Stomach smooth muscle (tissue), 2 donors: ENCODE data around the gene UMAD1.
"Not testable (repeated sequence)": the region's sequence is repeated elsewhere in the genome, so short reads cannot be mapped to it uniquely, and the experiment has no call there.

Experiments
- H3K27ac ChIP-seq: one replicate; pipeline ENCODE4 v1.7.0; 2013; ENCODE audit warnings: mild to moderate bottlenecking, low read length, inconsistent platforms
- H3K27me3 ChIP-seq, 2 donors: one replicate each; pipeline ENCODE4 v1.7.0; 2013; ENCODE audit warnings: low read length in 2 of 2; ENCODE audit not compliant: insufficient read depth in 2 of 2, control insufficient read depth in 1 of 2
- H3K36me3 ChIP-seq, 2 donors: one replicate each; pipeline ENCODE4 v1.7.0; 2013; ENCODE audit warnings: low read length in 2 of 2; ENCODE audit not compliant: control insufficient read depth in 2 of 2, insufficient read depth in 2 of 2
- H3K4me1 ChIP-seq: one replicate; pipeline ENCODE4 v1.7.0; 2013; ENCODE audit warnings: low read length; ENCODE audit not compliant: control insufficient read depth, insufficient read depth
- H3K4me3 ChIP-seq, 2 donors: one replicate each; pipeline ENCODE4 v1.7.0; 2013; ENCODE audit warnings: low read length in 2 of 2
- H3K9ac ChIP-seq, 2 donors: one replicate each; pipeline ENCODE4 v1.7.0; 2013; ENCODE audit warnings: low read length in 2 of 2, mild to moderate bottlenecking in 1 of 2
- H3K9me3 ChIP-seq, 2 donors: one replicate each; pipeline ENCODE4 v1.7.0; 2013; ENCODE audit warnings: low read length in 2 of 2; ENCODE audit not compliant: control insufficient read depth in 2 of 2
- donor health status: healthy.
- donor health status: Pancreatic carcinoma.

The UMAD1 gene

DNA sequence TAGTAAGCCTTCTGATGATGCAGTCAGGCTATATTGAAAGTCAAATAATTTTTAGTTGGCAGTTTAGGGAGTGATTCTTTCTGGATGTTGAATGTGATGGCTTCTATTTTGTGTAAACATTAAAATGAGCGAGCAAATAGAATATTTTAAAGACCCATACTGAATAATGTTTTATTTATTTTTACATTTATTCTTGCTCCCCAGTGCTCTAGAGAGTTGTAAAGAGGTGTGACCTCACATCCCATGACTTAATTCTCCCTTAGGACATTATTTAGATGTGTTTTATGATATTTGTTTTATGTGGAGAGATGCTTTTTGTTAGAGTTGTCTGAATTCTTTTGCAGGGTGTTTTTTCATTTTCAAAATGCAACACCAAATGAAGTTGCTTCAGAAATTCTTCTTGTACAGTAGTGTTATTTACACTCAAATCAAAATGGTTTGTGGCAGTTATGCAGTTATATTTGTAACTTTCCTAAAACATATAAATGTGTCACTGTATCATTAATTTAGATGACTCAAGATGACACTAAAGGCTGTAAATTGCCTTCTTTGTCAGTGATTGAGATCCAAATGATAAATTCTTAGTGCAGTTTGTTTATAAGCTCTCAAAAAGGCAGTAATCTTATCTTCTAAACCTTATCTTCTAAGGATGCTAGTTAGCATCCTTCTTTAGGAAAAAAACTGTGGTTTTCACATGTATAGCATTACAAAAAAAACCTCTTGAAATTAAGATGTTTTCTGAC, 12.4 kb downstream of the UMAD1 start:
- H3K27ac ChIP-seq: no peak overlapping the region
- H3K36me3 ChIP-seq: no peaks in the 10 kb centered on the region
- H3K9me3 ChIP-seq: no peaks in the 10 kb centered on the region
- H3K4me1 ChIP-seq: no peaks in the 10 kb centered on the region
- H3K4me3 ChIP-seq: no peak overlapping the region
- no peaks in the 10 kb centered on the region for H3K27me3 ChIP-seq
- H3K9ac ChIP-seq: no peak overlapping the region

DNA sequence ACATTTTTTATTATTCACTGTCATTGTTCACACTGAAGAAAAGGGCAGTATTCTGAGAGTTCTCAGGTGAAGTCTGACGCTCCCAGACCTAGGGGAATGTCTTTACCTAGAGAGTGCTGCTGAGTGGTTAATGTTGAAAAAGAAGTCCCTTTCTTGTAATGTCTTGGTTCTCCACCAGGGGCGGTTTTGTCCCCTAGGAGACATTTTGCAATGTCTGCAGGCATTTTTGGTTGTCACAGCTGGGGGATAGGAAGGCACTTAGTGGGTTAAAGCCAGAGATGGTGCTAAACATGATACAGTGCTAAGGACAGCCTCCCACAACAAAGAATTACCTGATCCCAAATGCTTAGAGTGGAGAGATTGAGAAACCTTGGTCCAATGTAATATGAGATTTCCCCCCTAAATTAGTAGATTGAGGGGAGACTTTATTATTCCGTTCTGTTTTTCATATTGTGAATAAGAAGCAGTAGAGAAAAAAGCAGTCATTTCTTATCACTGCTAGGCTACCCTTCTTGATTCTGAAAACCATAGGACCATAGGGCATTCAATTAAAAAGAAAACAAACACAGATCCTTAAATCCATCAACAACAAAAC, 13.1 kb downstream of the UMAD1 start:
- no peaks in the 10 kb centered on the region for H3K27me3 ChIP-seq
- H3K27ac ChIP-seq: no peak overlapping the region
- H3K36me3 ChIP-seq: no peaks in the 10 kb centered on the region
- no peak overlapping the region for H3K9ac ChIP-seq
- no peaks in the 10 kb centered on the region for H3K4me1 ChIP-seq
- H3K9me3 ChIP-seq: no peaks in the 10 kb centered on the region
- H3K4me3 ChIP-seq: no peak overlapping the region

DNA sequence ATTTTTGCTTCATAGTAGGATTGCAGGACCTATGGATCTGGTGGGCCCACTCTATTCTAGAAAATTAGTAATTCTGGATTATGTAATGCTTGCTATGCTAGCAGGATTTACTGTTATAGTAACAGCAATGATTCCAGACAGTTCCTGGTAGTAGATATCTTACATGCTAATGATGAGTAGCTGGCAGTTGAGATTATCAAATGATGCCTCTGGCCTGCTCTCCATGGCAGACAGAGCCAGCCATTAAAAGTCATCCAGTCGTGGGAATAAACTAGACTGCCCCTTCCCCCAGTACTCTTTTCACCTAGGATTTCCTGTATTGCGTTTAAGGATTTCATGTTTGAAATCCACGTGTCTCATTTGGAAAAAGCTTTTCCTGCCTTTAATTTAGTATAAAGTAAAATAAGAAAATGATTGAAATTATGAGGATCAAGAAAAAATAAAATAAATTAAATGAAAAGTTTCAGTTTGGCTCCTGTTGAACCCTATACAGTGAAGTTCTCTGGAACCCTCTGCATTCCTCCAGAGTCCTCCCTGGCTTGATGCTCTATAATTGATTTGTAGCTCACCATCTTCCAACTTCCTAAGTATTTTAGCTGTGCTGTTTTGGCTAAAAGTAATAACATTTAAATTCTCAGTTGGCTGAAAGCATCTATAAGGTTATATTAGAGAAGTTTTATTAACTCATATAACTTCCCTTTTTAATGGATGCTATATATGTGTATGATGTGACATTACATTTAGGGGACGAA, 14.6 kb downstream of the UMAD1 start:
- Histone ChIP-seq H3K27me3 (no peaks in the 10 kb centered on the region), H3K9ac (no peak overlapping the region), H3K4me3 (no peak overlapping the region), H3K36me3 (no peaks in the 10 kb centered on the region), H3K9me3 (no peaks in the 10 kb centered on the region), H3K4me1 (no peaks in the 10 kb centered on the region), H3K27ac (no peak overlapping the region)

DNA sequence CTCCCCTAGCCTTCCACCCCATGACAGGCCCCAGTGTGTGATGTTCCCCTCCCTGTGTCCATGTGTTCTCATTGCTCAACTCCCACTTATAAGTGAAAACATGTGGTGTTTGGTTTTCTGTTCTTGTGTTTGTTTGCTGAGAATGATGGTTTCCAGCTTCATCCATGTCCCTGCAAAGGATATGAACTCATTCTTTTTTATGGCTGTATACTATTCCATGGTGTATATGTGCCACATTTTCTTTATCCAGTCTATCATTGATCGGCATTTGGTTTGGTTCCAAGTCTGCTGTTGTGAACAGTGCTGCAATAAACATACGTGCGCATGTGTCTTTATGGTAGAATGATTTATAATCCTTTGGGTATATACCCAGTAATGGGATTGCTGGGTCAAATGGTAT, 15.9 kb downstream of the UMAD1 start:
- not testable (repeated sequence) for H3K36me3 ChIP-seq, H3K4me1 ChIP-seq, H3K4me3 ChIP-seq, H3K27me3 ChIP-seq, H3K9me3 ChIP-seq, H3K9ac ChIP-seq, H3K27ac ChIP-seq

DNA sequence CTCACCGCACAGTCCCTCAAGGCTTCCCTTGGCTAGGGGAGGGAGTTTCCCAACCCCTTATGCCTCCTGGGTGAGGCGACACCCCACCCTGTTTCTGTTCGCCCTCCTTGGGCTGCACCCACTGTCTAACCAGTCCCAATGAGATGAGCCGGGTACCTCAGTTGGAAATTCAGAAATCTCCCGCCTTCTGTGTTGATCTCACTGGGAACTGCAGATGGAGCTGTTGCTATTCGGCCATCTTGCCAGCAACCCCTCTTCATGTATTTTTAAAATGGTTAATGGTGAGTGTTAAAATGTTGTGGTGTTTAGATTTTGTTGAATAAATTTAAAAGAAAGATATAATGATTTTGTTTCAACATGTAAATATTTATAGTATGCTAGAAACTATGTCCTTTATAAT, 22.0 kb downstream of the UMAD1 start:
- no peaks in the 10 kb centered on the region for H3K9me3 ChIP-seq
- no peak overlapping the region for H3K4me3 ChIP-seq
- no peak overlapping the region for H3K9ac ChIP-seq
- H3K27me3 ChIP-seq: no peaks in the 10 kb centered on the region
- H3K4me1 ChIP-seq: peaks cover 3% of the 10 kb centered on the region
- no peaks in the 10 kb centered on the region for H3K36me3 ChIP-seq
- no peak overlapping the region for H3K27ac ChIP-seq

DNA sequence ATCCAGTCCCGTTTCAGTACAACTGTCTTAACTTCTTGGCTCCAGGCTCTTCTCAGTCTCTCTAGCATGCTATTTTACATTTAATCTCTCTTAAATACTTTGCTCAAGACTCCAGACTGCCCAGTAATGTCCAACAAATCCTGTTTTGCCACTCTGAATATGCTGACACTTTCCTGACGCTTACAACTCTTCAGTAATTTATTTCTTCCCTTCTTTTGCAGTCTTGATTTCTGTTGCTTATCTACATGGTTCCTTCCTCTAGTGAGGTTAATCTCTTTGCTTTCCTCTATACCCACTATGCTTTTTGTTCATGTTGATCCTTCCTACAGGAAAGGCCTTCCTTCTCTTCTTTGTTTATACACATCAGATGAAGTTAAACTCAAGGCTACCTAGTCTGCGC, 23.7 kb downstream of the UMAD1 start:
- no peak overlapping the region for H3K27ac ChIP-seq
- H3K9me3 ChIP-seq: no peaks in the 10 kb centered on the region
- no peaks in the 10 kb centered on the region for H3K36me3 ChIP-seq
- H3K4me1 ChIP-seq: peaks cover 3% of the 10 kb centered on the region
- no peak overlapping the region for H3K4me3 ChIP-seq
- no peaks in the 10 kb centered on the region for H3K27me3 ChIP-seq
- H3K9ac ChIP-seq: no peak overlapping the region

DNA sequence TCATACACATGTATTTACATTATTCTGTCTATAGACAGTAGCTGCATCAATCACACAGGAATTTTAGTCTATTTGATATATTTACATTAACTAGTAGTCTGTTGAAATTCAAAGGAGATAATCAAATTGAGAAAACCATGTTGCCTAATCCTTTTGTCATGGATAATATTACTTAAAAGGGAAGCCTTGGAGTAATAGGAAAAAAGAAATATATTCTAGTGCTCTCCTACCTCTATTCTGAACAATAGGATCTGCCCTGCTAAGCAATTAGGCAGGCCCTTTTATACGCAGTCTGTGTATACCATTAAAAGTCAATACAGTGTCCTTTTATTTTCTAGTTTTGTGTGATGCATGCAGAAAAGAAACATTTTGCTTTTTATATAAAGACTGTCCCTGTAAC, 24.5 kb downstream of the UMAD1 start:
- Histone ChIP-seq H3K27me3 (no peaks in the 10 kb centered on the region), H3K4me1 (peaks cover 3% of the 10 kb centered on the region), H3K36me3 (no peaks in the 10 kb centered on the region), H3K4me3 (no peak overlapping the region), H3K27ac (no peak overlapping the region), H3K9me3 (no peaks in the 10 kb centered on the region), H3K9ac (no peak overlapping the region)

DNA sequence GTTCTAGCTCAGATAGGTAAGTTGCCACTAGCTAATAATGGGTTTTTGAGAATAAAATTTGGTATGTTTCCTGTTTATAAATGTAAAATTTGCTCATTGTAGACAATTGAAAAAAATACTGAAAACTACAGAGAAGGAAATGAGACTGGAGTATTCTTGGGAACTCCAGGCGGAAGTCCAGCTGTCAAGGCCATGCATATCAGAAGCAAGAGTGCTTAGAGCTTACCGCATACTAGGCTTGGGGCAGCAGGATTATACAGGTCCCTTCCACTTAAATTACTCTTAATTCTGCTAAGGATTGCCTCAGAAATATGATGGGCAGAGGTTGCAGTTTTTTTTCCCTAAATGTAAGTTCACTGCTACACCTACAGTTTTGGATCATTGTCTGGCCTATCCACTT, 26.6 kb downstream of the UMAD1 start:
- Histone ChIP-seq H3K9me3 (no peaks in the 10 kb centered on the region), H3K36me3 (no peaks in the 10 kb centered on the region), H3K27me3 (no peaks in the 10 kb centered on the region), H3K9ac (no peak overlapping the region), H3K27ac (no peak overlapping the region), H3K4me3 (no peak overlapping the region), H3K4me1 (peaks cover 3% of the 10 kb centered on the region)

DNA sequence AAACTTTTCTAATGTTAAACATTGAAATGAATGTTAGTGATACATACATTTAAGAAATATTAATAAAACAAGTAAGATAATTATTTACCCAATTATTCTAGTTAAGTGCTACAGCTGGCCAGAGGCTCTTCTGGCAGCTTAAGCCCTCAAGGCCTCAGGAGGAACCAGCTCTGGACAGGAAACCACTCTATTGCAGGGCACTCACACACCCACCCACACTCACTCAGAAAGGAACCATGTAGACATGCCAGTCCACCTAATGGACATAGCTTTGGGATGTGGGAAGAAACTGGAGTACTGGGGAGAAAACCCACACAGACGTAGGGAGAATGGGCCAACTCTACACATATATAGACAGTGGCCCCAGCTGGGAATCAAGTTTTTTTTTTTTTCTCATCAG, 28.2 kb downstream of the UMAD1 start:
- no peaks in the 10 kb centered on the region for H3K36me3 ChIP-seq
- no peak overlapping the region for H3K27ac ChIP-seq
- no peak overlapping the region for H3K4me3 ChIP-seq
- no peaks in the 10 kb centered on the region for H3K27me3 ChIP-seq
- H3K9me3 ChIP-seq: no peaks in the 10 kb centered on the region
- H3K9ac ChIP-seq: no peak overlapping the region
- H3K4me1 ChIP-seq: no peaks in the 10 kb centered on the region

DNA sequence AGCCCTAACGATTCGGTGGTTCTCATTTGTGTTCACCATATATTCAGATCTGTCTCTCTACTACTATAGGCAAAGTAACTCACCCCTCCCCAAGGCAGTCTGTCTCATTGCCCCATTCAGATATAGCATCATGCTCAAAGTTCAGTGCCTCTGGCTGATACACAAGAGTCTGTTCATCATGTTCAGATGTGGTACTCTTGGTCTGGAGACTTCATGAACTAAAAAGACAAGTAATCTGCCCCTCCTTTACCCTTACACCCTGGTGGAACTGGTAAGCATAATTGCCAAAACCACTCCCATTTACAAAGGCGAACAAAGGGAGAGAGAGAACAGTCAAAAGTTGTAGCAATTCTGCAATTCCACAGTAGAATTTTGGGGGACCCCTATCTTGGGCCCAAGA, 29.9 kb downstream of the UMAD1 start:
- no peaks in the 10 kb centered on the region for H3K9me3 ChIP-seq
- H3K27me3 ChIP-seq: no peaks in the 10 kb centered on the region
- H3K4me1 ChIP-seq: no peaks in the 10 kb centered on the region
- no peak overlapping the region for H3K27ac ChIP-seq
- H3K9ac ChIP-seq: no peak overlapping the region
- no peak overlapping the region for H3K4me3 ChIP-seq
- no peaks in the 10 kb centered on the region for H3K36me3 ChIP-seq

DNA sequence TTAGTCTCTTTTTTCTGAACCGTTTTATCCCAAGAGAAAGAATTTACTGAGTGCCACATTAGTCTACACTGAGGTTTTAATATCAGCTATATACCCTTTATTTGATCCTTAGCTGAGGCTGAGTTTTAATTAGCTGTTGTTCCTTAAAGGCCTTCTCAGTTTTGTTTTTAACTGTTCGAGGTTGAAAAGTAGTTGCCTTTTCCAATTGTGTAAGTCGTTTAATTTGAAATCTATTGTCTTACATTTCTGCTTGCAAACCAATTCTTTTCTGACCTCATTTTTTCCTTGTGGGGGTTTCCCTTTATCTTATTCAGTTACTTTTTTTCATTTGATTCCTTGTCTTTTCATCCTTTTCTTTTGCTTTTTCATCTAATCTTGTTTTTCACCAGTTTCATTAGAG, 30.8 kb downstream of the UMAD1 start:
- no peak overlapping the region for H3K4me3 ChIP-seq
- no peaks in the 10 kb centered on the region for H3K9me3 ChIP-seq
- H3K27me3 ChIP-seq: no peaks in the 10 kb centered on the region
- H3K36me3 ChIP-seq: peaks cover 0 to 4% of the 10 kb centered on the region in 2 donors
- no peak overlapping the region for H3K27ac ChIP-seq
- no peaks in the 10 kb centered on the region for H3K4me1 ChIP-seq
- no peak overlapping the region for H3K9ac ChIP-seq
